ENCODE measurements around the gene TRIM9.
"Not testable (repeated sequence)": the region's sequence is repeated elsewhere in the genome, so short reads cannot be mapped to it uniquely, and the experiment has no call there.

The TRIM9 gene

DNA sequence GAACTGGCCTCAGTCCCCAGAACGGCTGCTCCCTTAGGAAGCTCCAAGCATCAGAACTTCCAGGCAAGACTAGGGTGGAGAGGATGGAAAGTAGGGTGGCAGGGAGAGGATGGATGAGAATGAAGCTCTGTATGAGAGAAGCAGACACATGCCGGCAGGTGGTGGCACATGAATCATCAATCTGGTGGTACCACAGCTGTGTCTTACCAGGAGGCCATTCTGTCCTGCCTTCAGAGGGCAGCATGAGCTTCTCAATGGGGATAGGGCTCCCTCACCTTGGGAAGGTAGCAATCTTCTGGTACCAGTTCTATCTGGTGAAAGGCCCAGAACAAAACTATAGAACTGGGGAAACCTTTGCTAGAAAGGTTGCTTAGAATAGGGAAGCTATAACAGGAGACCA, 95.2 kb downstream of the TRIM9 start:
- DNase-seq, result no peak

- DNase-seq, result no peak
Measured at GRCh38 chr14:50998612-50999011, 96.3 kb downstream of the TRIM9 start.

DNA sequence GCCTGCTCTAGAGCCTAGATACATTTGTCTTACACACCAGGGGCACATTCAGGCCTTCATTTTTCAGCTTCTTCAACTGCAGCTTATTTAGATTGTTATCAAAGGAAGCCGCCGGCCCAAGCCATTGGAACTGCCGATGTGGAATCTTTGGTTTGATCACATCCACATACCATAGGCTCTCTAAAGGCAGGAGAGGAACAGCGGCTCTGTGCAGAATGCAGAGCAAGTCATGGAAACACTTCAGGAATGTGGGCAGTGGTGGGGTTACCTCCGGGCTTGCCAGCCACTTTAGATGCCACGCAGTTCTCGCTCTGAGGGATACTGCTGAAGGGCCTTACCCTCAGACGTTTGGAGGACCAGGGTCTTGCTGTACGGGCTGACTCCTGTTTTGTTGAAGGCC, 97.2 kb downstream of the TRIM9 start:
- no peak for DNase-seq

GRCh38 chr14:50994158-50994557, 100.7 kb downstream of the TRIM9 start:
- DNase-seq, result not testable (repeated sequence)

DNA sequence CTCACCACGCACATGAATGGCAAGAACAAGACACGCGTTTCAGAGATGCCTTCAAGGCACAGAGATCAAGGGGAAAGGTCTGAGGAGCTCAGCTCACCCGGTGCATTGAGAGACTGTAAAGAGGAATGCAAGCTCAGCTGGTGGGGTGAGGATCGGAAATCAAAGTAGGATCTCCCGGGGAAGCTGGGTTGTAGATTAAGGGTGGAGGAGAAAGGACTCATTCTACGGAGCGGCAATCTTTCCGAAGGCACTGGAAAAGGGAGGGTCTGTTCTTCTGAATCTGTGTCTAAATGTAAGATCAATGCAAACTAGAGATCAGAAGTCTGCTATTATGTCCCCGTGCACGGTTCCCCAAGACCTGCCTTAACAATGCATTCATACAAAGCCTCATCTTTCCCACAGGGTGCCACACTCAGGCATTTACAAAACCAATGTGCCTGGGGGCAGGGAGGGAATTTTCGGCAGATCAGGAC, 109.0 kb downstream of the TRIM9 start:
- DNase-seq, result no peak

- no peak for DNase-seq
Measured at GRCh38 chr14:50985124-50985858, 109.6 kb downstream of the TRIM9 start.

DNA sequence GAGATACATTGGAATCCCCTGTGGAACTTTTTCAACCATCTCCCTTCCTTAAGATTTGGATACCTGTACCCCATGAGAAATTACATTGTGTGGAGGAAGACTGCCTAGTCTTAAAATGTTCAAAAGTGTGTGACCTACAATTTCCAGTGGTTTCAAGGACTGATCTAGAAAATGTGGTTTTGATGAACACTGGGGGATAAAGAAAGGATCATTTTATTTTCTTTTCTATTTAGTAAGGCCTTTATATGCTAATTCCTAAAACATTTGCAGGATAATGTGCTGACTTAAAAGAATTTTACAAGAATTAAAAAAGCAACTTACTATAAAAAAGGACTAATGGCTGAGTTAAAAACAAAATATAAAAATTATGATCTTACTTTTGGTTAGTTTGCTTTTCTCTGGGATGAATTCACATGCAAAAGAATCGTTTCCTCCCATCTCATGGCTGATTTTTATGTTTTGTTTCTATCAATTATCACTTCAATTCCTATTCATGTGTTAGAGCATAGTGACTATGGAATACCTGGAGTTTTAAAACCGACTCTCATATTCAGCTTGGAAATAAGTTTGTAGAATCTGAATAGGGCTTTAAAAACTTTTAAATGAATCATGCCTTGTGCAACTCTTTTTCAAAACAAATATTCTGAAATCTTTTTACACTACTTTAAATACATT, 110.7 kb downstream of the TRIM9 start:
- no peak for DNase-seq

DNA sequence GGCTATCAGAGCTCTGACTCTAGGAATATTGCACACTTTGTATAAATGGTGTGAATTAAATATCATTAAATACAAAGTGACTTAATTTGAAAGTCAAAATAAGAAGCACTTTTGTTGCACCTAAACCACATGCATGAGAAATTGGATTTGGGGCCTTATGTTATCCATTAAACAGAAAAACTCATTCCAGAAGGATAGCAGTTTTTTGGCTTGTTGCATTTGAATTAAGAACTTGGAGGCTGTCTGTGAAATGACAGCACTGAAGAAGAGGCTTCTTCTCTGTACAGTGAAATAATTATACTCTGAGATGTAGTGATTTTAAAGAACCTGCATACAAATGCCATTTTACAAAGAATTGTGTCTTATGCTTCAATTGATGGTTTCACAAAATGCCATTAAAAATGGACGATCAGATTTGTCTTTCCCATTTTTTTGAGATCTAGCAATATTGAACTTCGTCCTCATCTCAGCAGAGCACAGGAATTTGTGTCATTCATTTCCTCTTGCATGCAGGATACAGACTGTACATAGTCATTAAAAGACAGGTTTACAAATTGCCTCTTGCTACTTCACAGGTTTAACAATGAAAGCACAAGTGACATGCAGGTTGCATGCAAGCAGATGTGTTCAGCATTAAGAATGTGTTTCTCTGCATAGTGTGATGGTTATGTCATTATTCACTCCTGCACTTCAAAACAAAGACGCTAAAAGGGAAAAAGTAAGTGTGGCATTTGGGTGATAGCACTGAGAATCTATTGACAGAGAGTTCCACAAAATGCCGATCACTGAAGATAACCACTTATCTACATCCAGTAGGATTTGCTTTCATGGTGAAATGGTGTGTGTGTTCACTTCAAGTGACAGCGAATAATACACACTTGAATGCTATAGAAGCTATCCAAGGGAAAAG, 114.7 kb downstream of the TRIM9 start:
- DNase-seq, result no peak

DNA sequence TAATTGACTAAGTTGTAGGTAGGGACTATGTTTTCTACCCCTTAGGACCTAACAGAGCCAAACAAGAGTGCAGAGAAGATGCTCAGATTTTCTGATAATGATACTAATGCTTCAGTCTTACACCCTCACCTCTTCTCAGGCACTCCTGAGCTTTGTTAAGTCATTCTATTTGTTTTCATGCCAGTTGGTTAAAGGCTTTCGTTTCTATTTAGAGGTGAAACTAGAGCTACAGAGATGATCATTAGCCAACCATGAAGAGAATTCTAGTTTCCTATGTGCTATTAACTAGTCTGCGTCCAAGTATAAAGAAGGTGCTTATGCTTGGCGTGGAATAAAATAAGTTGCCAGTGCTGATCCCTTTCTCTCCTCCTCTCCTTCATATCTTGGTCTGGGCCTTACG, 116.0 kb downstream of the TRIM9 start:
- DNase-seq, result no peak

DNA sequence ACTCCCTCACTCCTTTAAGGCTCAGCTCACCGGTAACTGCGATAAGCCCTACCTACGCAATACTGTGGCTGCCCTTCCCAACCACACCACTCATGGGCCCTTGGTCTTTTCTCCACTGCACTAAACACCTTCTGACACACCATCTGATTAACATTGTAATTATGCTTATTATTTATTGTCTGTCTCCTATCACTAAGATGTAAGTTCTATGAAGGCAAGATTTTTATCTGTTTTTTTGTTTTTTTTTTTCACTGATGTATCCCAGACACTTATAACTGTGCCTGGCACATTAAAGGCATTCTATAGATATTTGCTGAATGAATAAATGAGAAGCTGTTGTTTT, 116.4 kb downstream of the TRIM9 start:
- DNase-seq, result no peak

DNA sequence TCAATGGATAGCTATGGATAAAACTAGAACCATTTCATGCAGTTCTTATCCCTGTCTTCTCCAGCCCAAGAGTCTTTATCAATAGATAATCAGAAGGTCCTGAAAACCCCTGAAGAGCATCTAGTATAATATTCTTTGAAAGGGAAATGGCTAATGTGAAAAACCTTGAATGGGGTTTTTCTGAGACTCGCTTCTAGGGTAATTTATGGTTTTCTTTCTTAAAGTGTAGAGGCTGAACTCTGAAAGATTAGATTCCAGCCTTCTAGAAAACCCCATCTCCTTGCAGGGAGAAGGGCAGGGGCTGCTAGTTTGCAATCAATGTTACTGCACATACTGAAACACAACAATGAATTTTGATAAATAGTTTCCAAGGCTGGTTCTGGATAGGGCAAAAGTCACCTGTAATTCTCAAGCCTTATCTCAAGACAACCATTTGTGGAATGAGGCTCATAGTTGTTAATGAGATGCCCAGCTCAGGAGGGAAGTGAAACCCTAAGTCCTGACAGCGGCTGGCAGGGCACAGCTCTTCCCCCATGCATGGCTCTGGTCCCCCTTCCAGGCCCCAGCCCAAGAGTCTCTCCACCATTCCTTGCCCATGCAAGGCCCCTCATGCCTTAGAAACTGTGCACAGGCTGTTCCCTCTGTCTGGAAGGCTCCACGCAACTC, 116.9 kb downstream of the TRIM9 start:
- DNase-seq, result no peak

DNA sequence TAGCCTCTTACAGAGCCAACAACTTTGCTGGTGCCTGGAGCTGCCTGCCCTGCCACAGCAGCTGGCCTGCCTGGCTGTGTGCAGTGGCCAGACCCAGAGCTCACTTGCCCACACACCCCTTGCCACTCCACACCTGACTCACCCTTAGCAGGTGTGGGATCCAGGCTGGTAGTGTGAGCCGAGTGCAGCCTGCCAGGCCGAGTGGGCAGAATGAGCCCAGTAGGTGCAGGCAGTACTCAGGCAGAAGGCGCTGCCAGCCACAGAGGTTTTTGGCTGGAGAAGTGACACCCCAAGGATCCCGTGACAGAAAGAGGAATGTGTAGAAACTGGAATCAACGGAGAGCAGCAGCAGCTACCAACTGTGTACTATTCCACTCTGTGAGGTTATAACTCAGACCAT, 120.8 kb downstream of the TRIM9 start:
- no peak for DNase-seq

GRCh38 chr14:50972734-50973133, 122.2 kb downstream of the TRIM9 start:
- DNase-seq, result no peak

DNA sequence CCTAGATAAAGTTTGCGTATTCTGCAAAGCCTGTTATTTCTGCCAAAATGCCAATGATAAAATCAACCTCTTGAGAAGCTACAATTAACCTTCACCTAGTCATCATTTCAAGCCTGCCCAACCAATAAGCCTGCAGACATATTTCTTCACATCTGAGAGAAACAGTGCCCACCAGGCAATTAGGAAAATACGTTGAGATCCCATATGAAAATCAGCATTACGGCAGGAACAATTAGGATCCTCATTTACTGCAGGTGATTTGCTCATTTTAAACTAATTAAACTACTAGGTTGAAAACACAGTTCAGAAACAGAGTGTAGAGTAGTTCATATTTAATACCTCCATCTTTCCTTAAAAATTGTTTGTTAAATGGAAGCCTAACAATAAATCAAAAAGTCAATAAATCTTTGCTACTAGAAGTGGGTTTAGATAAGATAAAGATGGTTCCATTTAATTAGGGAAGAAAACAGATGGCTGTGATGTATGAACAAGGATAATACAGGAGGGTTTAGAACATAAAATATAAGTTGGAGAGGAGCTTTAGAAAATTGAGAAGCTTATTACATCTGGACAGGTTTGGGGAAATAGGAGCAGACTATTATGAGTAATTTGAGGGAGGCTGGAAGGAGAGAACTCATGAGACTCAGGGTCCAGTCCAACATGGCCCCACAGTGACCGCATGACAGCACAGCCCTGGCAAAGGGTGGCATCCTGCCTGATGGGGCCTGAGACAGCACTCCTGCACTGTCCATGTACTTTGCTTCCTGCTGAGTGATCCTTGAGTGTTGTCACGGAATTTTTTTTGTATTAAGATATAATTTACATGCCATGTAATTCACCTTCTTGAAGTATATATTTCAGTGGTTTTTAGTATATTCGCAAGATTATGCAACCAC, 123.8 kb downstream of the TRIM9 start:
- DNase-seq, result no peak

DNA sequence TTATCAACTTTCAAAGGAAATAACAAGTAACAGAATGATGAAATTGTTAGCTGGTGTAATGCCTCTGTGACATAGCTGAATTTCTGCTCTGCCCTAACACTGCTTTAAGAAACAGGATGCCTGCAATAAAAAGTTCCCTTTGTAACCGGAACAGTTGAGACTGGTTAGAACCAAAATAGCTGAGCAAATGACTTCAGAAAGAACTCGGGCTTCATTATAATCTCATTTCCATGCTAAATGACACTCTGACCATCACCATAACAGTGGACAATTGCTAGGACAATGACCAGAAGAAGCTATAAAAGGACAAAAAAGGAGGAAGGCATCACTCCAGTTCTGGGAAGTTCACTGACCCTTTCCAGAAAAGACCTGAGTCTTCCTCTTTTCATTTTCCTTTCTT, 127.1 kb downstream of the TRIM9 start:
- no peak for DNase-seq

DNA sequence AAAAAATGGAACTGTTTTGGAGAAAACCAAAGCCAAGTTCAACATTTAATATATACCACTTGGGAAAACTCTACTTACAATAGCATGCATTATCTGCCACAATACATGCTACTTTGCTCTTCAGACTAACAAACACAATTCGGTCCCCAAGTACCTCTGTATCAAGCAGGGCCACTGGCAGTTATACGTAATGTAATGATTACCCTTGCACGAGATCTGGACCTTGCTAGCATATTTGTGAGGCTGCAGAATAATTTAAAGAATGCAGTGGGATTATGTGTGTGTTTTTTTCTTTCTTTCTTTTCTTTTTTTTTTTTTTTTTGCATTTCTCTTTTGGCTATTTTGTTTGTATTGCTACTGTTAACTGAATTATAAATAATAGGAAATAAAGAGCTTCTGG, 127.8 kb downstream of the TRIM9 start:
- DNase-seq, result no peak

DNA sequence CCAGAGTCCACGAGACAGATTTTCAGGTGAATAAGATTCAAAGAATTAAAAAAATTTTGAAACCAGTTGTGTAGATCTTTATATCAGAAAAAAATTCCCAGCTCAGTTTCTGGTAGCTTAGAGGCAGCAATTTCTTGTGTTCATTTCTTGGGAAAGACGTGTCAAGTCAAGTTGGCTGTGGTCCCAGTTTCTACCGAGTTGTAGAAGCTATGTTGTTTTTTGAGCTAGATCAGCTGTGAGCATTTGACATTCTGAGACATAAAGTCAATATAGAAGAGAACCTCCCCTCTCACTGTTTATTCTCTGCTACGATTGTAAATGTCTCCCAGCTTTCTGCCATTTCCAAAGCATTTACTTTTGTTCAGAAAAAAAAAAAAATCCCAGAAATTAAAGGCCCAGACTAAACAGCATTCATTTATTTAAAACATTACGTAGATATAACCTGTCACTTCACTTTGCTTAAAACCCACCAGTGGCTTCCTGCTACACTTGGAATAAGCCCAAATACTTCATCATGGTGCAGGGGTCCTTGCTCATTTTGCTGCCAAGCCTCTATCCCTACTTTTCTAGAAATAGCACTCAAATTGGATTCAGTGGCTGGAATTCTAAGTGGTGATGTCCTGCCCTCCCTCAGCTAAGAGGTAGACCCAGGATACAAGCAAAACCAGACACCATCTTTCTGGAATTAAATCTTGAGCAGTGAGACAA, 130.1 kb downstream of the TRIM9 start:
- DNase-seq, result no peak

DNA sequence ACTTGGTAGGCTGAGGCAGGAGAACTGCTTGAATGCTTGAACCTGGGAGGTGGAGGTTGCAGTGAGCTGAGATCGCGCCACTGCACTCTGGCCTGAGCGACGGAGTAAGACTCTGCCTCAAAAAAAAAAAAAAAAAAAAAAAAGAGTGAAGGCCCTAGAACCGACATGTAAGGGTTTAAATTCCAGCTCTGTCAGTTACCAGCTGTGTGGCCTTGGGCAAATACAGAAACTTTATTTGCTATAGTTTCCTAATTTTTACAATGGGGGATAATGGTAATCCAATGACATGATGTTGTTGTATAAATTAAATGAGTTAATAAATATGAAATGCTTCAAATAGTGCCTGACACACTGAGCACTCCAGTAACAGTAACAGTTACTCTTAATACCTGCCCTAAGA, 131.0 kb downstream of the TRIM9 start:
- DNase-seq, result no peak

- no peak for DNase-seq
Measured at GRCh38 chr14:50961605-50962221, 133.2 kb downstream of the TRIM9 start.

GRCh38 chr14:50957296-50957695, 137.6 kb downstream of the TRIM9 start:
- DNase-seq, result no peak

DNA sequence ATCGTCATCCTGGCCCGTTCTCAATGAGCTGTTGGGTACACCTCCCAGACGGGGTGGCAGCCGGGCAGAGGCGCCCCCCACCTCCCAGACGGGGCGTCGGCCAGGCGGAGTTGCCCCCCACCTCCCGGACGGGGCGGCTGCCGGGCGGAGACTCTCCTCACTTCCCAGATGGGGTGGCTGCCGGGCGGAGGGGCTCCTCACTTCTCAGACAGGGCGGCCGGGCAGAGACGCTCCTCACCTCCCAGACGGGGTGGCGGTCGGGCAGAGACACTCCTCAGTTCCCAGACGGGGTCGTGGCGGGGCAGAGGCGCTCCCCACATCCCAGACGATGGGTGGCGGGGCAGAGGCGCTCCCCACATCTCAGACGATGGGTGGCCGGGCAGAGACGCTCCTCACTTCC, 138.5 kb downstream of the TRIM9 start:
- DNase-seq, result not testable (repeated sequence)
